OCI-LY7 (cell line): Measurements from ENCODE around the gene RNF207. TPM values are rescaled to one million over a fixed set of nuclear protein-coding genes. Genes with fewer than 3 reads are reported as not detected.

ENCODE experiments used
- BruUV-seq: library from RNA; stranded (reverse); fragments of 400-500 nt; replicated peaks from 2 replicates; lab custom pipeline; 2021; lab: Mats Ljungman, UMichigan
- CTCF ChIA-PET: fragments of 300-600 bp; sonication (Branson Sonifier 250); formaldehyde crosslinking; loops from one replicate; lab custom pipeline; 2022; ENCODE audit warnings: antibody characterized with exemption; ENCODE audit not compliant: unreplicated experiment; lab: Charles Lee
- POLR2A ChIA-PET: fragments of 300-600 bp; sonication (Branson Sonifier 250); formaldehyde crosslinking; loops from one replicate; lab custom pipeline; 2022; ENCODE audit warnings: antibody characterized with exemption; lab: Charles Lee
- DNase-seq: peaks from one replicate; pipeline ENCODE4 v3.0.0-alpha.2; 2015; ENCODE audit warnings: low spot score
- H2AFZ ChIP-seq: fragments of 200-600 bp; sonication (generic), shearing (Covaris generic); 2 replicates; pipeline ENCODE4 v1.6.1; 2014; ENCODE audit warnings: mild to moderate bottlenecking, antibody characterized with exemption, low read length, moderate library complexity
- H3K27ac ChIP-seq: fragments of 200-600 bp; sonication (generic); 2 replicates; pipeline ENCODE4 v1.5.1; 2014; ENCODE audit warnings: mixed run types, low read depth, mild to moderate bottlenecking, moderate library complexity, low read length, inconsistent platforms; ENCODE audit not compliant: poor library complexity, severe bottlenecking
- H3K36me3 ChIP-seq: fragments of 200-600 bp; sonication (generic); 2 replicates; pipeline ENCODE4 v1.6.1; 2014; ENCODE audit warnings: mild to moderate bottlenecking, antibody characterized with exemption, low read length, moderate library complexity, mixed read lengths; ENCODE audit not compliant: insufficient read depth
- H3K4me1 ChIP-seq: fragments of 200-600 bp; sonication (generic); 2 replicates; pipeline ENCODE4 v1.5.1; 2014; ENCODE audit warnings: mild to moderate bottlenecking, low read length; ENCODE audit not compliant: insufficient read depth, poor library complexity, severe bottlenecking
- H3K4me2 ChIP-seq: fragments of 200-600 bp; sonication (generic); 2 replicates; pipeline ENCODE4 v1.6.1; 2014; ENCODE audit warnings: mild to moderate bottlenecking, low read length
- H3K4me3 ChIP-seq: fragments of 200-600 bp; sonication (generic); 2 replicates; pipeline ENCODE4 v1.5.1; 2014; ENCODE audit warnings: mild to moderate bottlenecking, low read depth, low read length; ENCODE audit not compliant: poor library complexity, severe bottlenecking
- H3K79me2 ChIP-seq: fragments of 200-600 bp; sonication (generic); 2 replicates; pipeline ENCODE4 v1.6.1; 2016; ENCODE audit warnings: low read depth, mild to moderate bottlenecking, low read length, moderate library complexity, mixed read lengths; ENCODE audit not compliant: insufficient read depth
- H3K9me2 ChIP-seq: fragments of 200-600 bp; sonication (generic); 2 replicates; pipeline ENCODE4 v1.6.1; 2016; ENCODE audit warnings: mild to moderate bottlenecking, low read length, mixed read lengths; ENCODE audit not compliant: insufficient read depth
- H3K9me3 ChIP-seq: fragments of 200-600 bp; sonication (generic); 2 replicates; pipeline ENCODE4 v1.6.1; 2014; ENCODE audit warnings: mild to moderate bottlenecking, mixed run types, low read length, mixed read lengths
- H4K20me1 ChIP-seq: fragments of 200-600 bp; sonication (generic); 2 replicates; pipeline ENCODE4 v1.6.1; 2014; ENCODE audit warnings: mild to moderate bottlenecking, antibody characterized with exemption, low read length, moderate library complexity, mixed read lengths; ENCODE audit not compliant: insufficient read depth
- CTCF ChIP-seq: fragments of 200-600 bp; sonication (generic); conservative IDR thresholded peaks from 2 replicates; pipeline ENCODE4 v1.5.1; 2014; ENCODE audit warnings: mild to moderate bottlenecking, antibody characterized with exemption, low read length, moderate library complexity, mixed read lengths
- EZH2phosphoT487 ChIP-seq: fragments of 200-600 bp; sonication (generic); IDR thresholded peaks from 2 replicates; pipeline ENCODE4 v1.6.1; 2018; ENCODE audit warnings: low read depth, borderline replicate concordance, mild to moderate bottlenecking, mixed run types, antibody characterized with exemption, low read length, moderate library complexity, mixed read lengths
- intact Hi-C: fragments of 100-400 bp; cut with micrococcal nuclease; formaldehyde crosslinking; loops from one replicate; pipeline ENCODE4 v1.10.0; 2022; ENCODE audit not compliant: unreplicated experiment
- total RNA-seq, 2 experiments: library from RNA; depleted of rRNA in 1 of 2; stranded (reverse); fragments of >200 nt in 1 of 2; shearing (Covaris generic) in 1 of 2; gene quantifications; 2 replicates each; pipeline ENCODE4 v1.2.3, GENCODE V29; 2014 to 2022

Gene RNF207
- total RNA-seq, 2 experiments from 2014 or later: not detected

- no peak for DNase-seq
- no peaks in the 10 kb centered on the region for H3K9me3 ChIP-seq
- H3K79me2 ChIP-seq: no peaks in the 10 kb centered on the region
- H3K9me2 ChIP-seq: no peaks in the 10 kb centered on the region
- POLR2A ChIA-PET: no interaction called here
- intact Hi-C loops: no loop called here
- no peaks in the 10 kb centered on the region for H3K4me1 ChIP-seq
- no peak overlapping the region for H3K27ac ChIP-seq
- TF ChIP-seq CTCF (no peak), EZH2phosphoT487 (no peak)
- no TSS peak for BruUV-seq
- CTCF ChIA-PET: no interaction called here
- no peak overlapping the region for H3K4me2 ChIP-seq
- H4K20me1 ChIP-seq: no peaks in the 10 kb centered on the region
- no peak overlapping the region for H3K4me3 ChIP-seq
- no peaks in the 10 kb centered on the region for H3K36me3 ChIP-seq
- H2AFZ ChIP-seq: no peak overlapping the region
Measured at GRCh38 chr1:6254691-6255090, 48.8 kb downstream of the RNF207 start.

- Histone ChIP-seq H3K4me1 (peaks cover 4% of the 10 kb centered on the region), H3K9me2 (no peaks in the 10 kb centered on the region), H3K9me3 (no peaks in the 10 kb centered on the region), H3K36me3 (no peaks in the 10 kb centered on the region), H3K4me3 (no peak overlapping the region), H3K79me2 (no peaks in the 10 kb centered on the region), H2AFZ (no peak overlapping the region), H3K4me2 (no peak overlapping the region), H4K20me1 (no peaks in the 10 kb centered on the region), H3K27ac (no peak overlapping the region)
- intact Hi-C loops: no loop called here
- CTCF ChIA-PET: interaction anchor here (0.7 kb wide), 1 partner anchor 9 kb away, joined by 3 read pairs; no protein-coding TSS in a partner anchor
- POLR2A ChIA-PET: no interaction called here
- DNase-seq: no peak
- no peak for TF ChIP-seq EZH2phosphoT487
- TF ChIP-seq CTCF: no peak
- no TSS peak for BruUV-seq
Measured at GRCh38 chr1:6256645-6257044, 50.7 kb downstream of the RNF207 start.

DNA sequence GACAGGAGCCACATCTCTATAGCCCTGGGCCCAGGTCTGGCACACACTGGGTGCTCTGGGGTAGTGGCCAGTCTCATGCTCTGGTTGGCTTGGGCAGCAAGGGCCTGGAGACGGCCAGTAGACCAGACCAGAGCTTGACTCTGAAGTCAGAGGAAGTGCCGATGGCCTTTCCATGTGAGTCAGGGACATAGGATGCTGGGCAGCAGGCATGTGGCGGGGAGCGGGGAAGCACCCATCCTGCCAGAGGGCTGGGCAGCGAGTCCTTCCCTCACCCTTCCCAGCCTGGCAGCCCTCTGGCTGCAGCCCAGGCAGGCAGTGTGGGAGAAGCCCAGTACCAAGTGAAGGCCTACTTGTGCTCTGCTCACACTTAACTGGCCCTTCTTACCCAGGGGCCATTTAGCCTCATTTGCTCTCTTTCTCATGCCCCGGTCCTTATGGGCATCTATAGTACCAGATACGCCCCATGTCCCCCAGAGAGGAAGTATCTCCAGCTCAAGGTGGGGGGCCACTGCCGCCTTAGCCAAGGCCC is 51.7 kb downstream of the RNF207 start:
- DNase-seq: no peak
- no peaks in the 10 kb centered on the region for H3K9me3 ChIP-seq
- no peaks in the 10 kb centered on the region for H3K79me2 ChIP-seq
- no peak overlapping the region for H3K4me2 ChIP-seq
- no peak overlapping the region for H2AFZ ChIP-seq
- POLR2A ChIA-PET: no interaction called here
- no peaks in the 10 kb centered on the region for H3K36me3 ChIP-seq
- H4K20me1 ChIP-seq: no peaks in the 10 kb centered on the region
- H3K9me2 ChIP-seq: no peaks in the 10 kb centered on the region
- BruUV-seq: no TSS peak
- H3K4me3 ChIP-seq: no peak overlapping the region
- no peak for TF ChIP-seq CTCF
- TF ChIP-seq EZH2phosphoT487: no peak
- intact Hi-C loops: no loop called here
- CTCF ChIA-PET: no interaction called here
- H3K4me1 ChIP-seq: peaks cover 4% of the 10 kb centered on the region
- no peak overlapping the region for H3K27ac ChIP-seq
